GM12878 (cell line): ENCODE data around the gene DDC. TPM values are rescaled to one million over a fixed set of nuclear protein-coding genes. Genes with fewer than 3 reads are reported as not detected.

Experiments used
- ATAC-seq: fragments of 200-7000 bp; cut with Tn5 transposase; 3 replicates; pipeline ENCODE4 v1.9.1; 2020; ENCODE audit warnings: mild to moderate bottlenecking, moderate library complexity
- BruUV-seq: library from RNA; stranded (reverse); fragments of 400-500 nt; replicated peaks from 2 replicates; lab custom pipeline; 2021; lab: Mats Ljungman, UMichigan
- CTCF ChIA-PET: fragments of 300-600 bp; sonication (Branson Sonifier 250); formaldehyde crosslinking; extraction: SDS; loops from one replicate; lab custom pipeline; 2021; ENCODE audit warnings: inconsistent platforms; lab: Yijun Ruan, JAX
- POLR2A ChIA-PET: fragments of 350-600 bp; formaldehyde crosslinking; extraction: SDS; loops from one replicate; lab custom pipeline; 2021; ENCODE audit warnings: inconsistent platforms; lab: Charles Lee
- RAD21 ChIA-PET: fragments of 300-600 bp; sonication (Branson Sonifier 250); formaldehyde crosslinking; loops from one replicate; lab custom pipeline; 2023; ENCODE audit warnings: antibody characterized with exemption; ENCODE audit not compliant: unreplicated experiment; lab: Charles Lee
- SMC1A ChIA-PET: fragments of 300-600 bp; sonication (Branson Sonifier 250); formaldehyde crosslinking; loops from one replicate; lab custom pipeline; 2023; ENCODE audit not compliant: unreplicated experiment, uncharacterized antibody; lab: Charles Lee
- DNase-seq: peaks from one replicate; pipeline ENCODE4 v3.0.0-alpha.2; 2011; ENCODE audit warnings: low read depth, low spot score
- FAIRE-seq: peaks from 3 replicates; lab custom pipeline; 2011; peaks lifted over from hg19 to GRCh38; lab: Jason Lieb, UNC
- H2AFZ ChIP-seq: 2 replicates; pipeline ENCODE4 v1.6.0; 2011; ENCODE audit warnings: low read depth, low read length, control low read depth; ENCODE audit not compliant: control insufficient read depth
- H3K27ac ChIP-seq: 2 replicates; pipeline ENCODE4 v1.5.1; 2011; ENCODE audit warnings: control low read depth; ENCODE audit not compliant: control insufficient read depth, insufficient read depth
- H3K27me3 ChIP-seq, 2 experiments: replicated peaks in 1 of 2; 2 replicates each; pipeline versions ENCODE4 v1.6.0 to v1.6.1; 2011; ENCODE audit warnings: low read length in 1 of 2; ENCODE audit not compliant: control insufficient read depth in 2 of 2, insufficient read depth in 2 of 2
- H3K36me3 ChIP-seq, 2 experiments: 2 replicates each; pipeline ENCODE4 v1.5.1; 2011; ENCODE audit warnings: low read length in 1 of 2; ENCODE audit not compliant: control insufficient read depth in 2 of 2, insufficient read depth in 2 of 2
- H3K4me1 ChIP-seq: 2 replicates; pipeline ENCODE4 v1.6.1; 2011; ENCODE audit warnings: mild to moderate bottlenecking, low read length, moderate library complexity, mixed read lengths; ENCODE audit not compliant: control insufficient read depth, insufficient read depth
- H3K4me2 ChIP-seq: 2 replicates; pipeline ENCODE4 v1.6.0; 2011; ENCODE audit warnings: control low read depth; ENCODE audit not compliant: control insufficient read depth, insufficient read depth
- H3K4me3 ChIP-seq: fragments of 200-600 bp; sonication (generic); 2 replicates; pipeline ENCODE4 v1.5.1; 2016
- H3K79me2 ChIP-seq: 2 replicates; pipeline ENCODE4 v1.6.0; 2011; ENCODE audit warnings: low read length; ENCODE audit not compliant: control insufficient read depth, insufficient read depth
- H3K9ac ChIP-seq: 2 replicates; pipeline ENCODE4 v1.8.0; 2011; ENCODE audit warnings: low read length, control low read depth, mixed read lengths; ENCODE audit not compliant: control insufficient read depth, insufficient read depth
- H3K9me3 ChIP-seq: replicated peaks from 3 replicates; pipeline ENCODE4 v1.5.1; 2011; ENCODE audit warnings: mild to moderate bottlenecking, low read length; ENCODE audit not compliant: control insufficient read depth, insufficient read depth
- H4K20me1 ChIP-seq: 2 replicates; pipeline ENCODE4 v1.6.0; 2011; ENCODE audit not compliant: control insufficient read depth, insufficient read depth
- CHD2 ChIP-seq: IDR thresholded peaks from 2 replicates; pipeline ENCODE4 v1.6.1; 2011; ENCODE audit warnings: low read depth, low read length, improper control_type of control experiment, borderline replicate concordance
- MTA3 ChIP-seq: IDR thresholded peaks from 2 replicates; pipeline ENCODE4 v1.6.1; 2012; ENCODE audit warnings: low read length, inconsistent platforms, borderline replicate concordance
- SMC3 ChIP-seq: IDR thresholded peaks from 2 replicates; pipeline ENCODE4 v1.6.1; 2011; ENCODE audit warnings: low read length, improper control_type of control experiment, borderline replicate concordance
- SREBF1 ChIP-seq: IDR thresholded peaks from 2 replicates; pipeline ENCODE4 v1.6.1; 2012; ENCODE audit warnings: mild to moderate bottlenecking, low read length
- SUPT20H ChIP-seq: IDR thresholded peaks from 2 replicates; pipeline ENCODE4 v1.6.1; 2011; ENCODE audit warnings: low read depth, mild to moderate bottlenecking, low read length, moderate library complexity, borderline replicate concordance; ENCODE audit not compliant: control insufficient read depth
- TCF7 ChIP-seq: IDR thresholded peaks from 2 replicates; pipeline ENCODE4 v1.6.1; 2014; ENCODE audit warnings: antibody characterized with exemption, borderline replicate concordance
- WGBS: methylation state at CpG from one replicate; pipeline ENCODE4 v1.1.6; 2016; ENCODE audit warnings: low lambda C conversion rate; ENCODE audit not compliant: insufficient replicate concordance, insufficient coverage; ENCODE audit errors: missing lambda C conversion rate; 5-methylcytosine and 5-hydroxymethylcytosine counted together
- in situ Hi-C: fragments of 300-500 bp; cut with MboI; formaldehyde crosslinking; loops from 9 replicates; pipeline ENCODE4 v1.14.3; 2018; ENCODE audit warnings: mixed read lengths
- intact Hi-C: fragments of 100-400 bp; cut with micrococcal nuclease; formaldehyde crosslinking; loops from one replicate; pipeline ENCODE4 v1.14.2; 2022; ENCODE audit not compliant: unreplicated experiment
- polyA plus RNA-seq, 11 experiments: library from polyadenylated mRNA; depleted of rRNA in 4 of 11; unstranded in 6 of 11; stranded (reverse) in 5 of 11; fragments of >200 nt; fragmentation: Nextera tagmentation in 4 of 11; fragmentation: Illumina TruSeq in 1 of 11; extraction: Ambion mirVana in 4 of 11; extraction: Trizol in 1 of 11; gene quantifications; 1 replicate in 1 of 11; 2 replicates in 10 of 11; pipeline versions ENCODE4 v1.2.1 to v1.2.3, GENCODE V29; 2011 to 2016; ENCODE audit warnings: inconsistent platforms in 2 of 11, missing spikeins in 2 of 11, low read depth in 1 of 11
- total RNA-seq, 4 experiments: library from RNA; depleted of rRNA in 3 of 4; stranded (reverse); fragments of >200 nt in 3 of 4; fragmentation: Illumina TruSeq in 1 of 4; extraction: Trizol in 1 of 4; gene quantifications; 2 replicates each; pipeline versions ENCODE4 v1.2.1 to v1.2.3, GENCODE V29; 2013 to 2021

Gene DDC
- total and polyA plus RNA-seq, 10 of the 15 experiments (the other 5 are each of a cell fraction or from before 2014, with no cell fraction given), result not detected

GRCh38 chr7:50588937-50589336 is 23.7 kb upstream of the DDC start (continued):
- TF ChIP-seq SUPT20H, result no peak

- Histone ChIP-seq H3K9ac (no peak overlapping the region), H3K4me1 (no peaks in the 10 kb centered on the region), H3K4me2 (no peak overlapping the region), H3K27ac (no peak overlapping the region), H2AFZ (no peak overlapping the region), H3K9me3 (peaks cover 2% of the 10 kb centered on the region; the same call in 1 of the 3 replicates), H4K20me1 (no peaks in the 10 kb centered on the region; the same call in 1 of the 2 replicates), H3K79me2 (no peaks in the 10 kb centered on the region), H3K27me3 (peaks cover 0 to 4% of the 10 kb centered on the region in 2 experiments; a peak in 2 of 4 replicates), H3K36me3 (no peaks in the 10 kb centered on the region)
- no peak for DNase-seq
- ChIA-PET SMC1A (no interaction called here), CTCF (interaction anchor here (0.6 to 1.2 kb wide), 2 partner anchors 19 to 554 kb away, joined by 3 read pairs; no protein-coding TSS in a partner anchor)
- in situ Hi-C loops, result no loop called here
- no peak for FAIRE-seq
- ATAC-seq, result no peak
- BruUV-seq, result no TSS peak
- 48% methylated on average over 6 of the region's 6 CpGs for WGBS
- TF ChIP-seq MTA3, result no peak
- no peak for TF ChIP-seq TCF7
- no peak for TF ChIP-seq SMC3
- TF ChIP-seq SREBF1, result no peak
- no peak for TF ChIP-seq CHD2
- TF ChIP-seq, all 136 proteins: peak for 0
- ChIA-PET RAD21 (no interaction called here), POLR2A (no interaction called here)
- intact Hi-C loops, result no loop called here
- no peak overlapping the region for H3K4me3 ChIP-seq
Measured at GRCh38 chr7:50587737-50588136, 22.5 kb upstream of the DDC start.
